Naive thymus-derived CD8-positive, alpha-beta T cell (primary cell): Measurements from ENCODE around the gene GATM. TPM values are rescaled to one million over a fixed set of nuclear protein-coding genes. Genes with fewer than 3 reads are reported as not detected.

Experiments used
- ATAC-seq, 2 donors: fragments of 150-1000 bp; cut with Tn5 transposase in 1 of 2; sonication (Bioruptor Pico), chemical (Tn5 transposase) in 1 of 2; 1 replicate in 1 of 2; 2 replicates in 1 of 2; pipeline ENCODE4 v1.10.0; 2021; ENCODE audit warnings: mild to moderate bottlenecking in 2 of 2, moderate library complexity in 2 of 2
- POLR2A ChIA-PET: fragments of 350-600 bp; sonication (Branson Sonifier 250); formaldehyde crosslinking; loops from one replicate; lab custom pipeline; 2021; ENCODE audit warnings: antibody characterized with exemption; lab: Charles Lee
- DNase-seq, 10 donors: peaks; one replicate each; pipeline versions ENCODE4 v3.0.0 to v3.0.0-alpha.2; 2020 to 2022
- H3K27ac Mint-ChIP-seq, 10 donors: one replicate each; pipeline ENCODE4 v1.8.0; 2020 to 2022; ENCODE audit warnings: mild to moderate bottlenecking in 10 of 10, mixed read lengths in 10 of 10, moderate library complexity in 4 of 10, inconsistent platforms in 1 of 10
- H3K27me3 Mint-ChIP-seq, 5 donors: one replicate each; pipeline ENCODE4 v1.8.0; 2021 to 2022; ENCODE audit warnings: mixed read lengths in 5 of 5
- H3K36me3 Mint-ChIP-seq, 3 donors: one replicate each; pipeline ENCODE4 v1.8.0; 2020 to 2022; ENCODE audit warnings: mixed read lengths in 3 of 3, mild to moderate bottlenecking in 2 of 3, inconsistent platforms in 1 of 3
- H3K4me1 Mint-ChIP-seq, 4 donors: one replicate each; pipeline ENCODE4 v1.8.0; 2021 to 2022; ENCODE audit warnings: mixed read lengths in 4 of 4
- H3K4me3 Mint-ChIP-seq, 10 donors: one replicate each; pipeline ENCODE4 v1.8.0; 2020 to 2022; ENCODE audit warnings: mild to moderate bottlenecking in 10 of 10, mixed read lengths in 10 of 10, moderate library complexity in 6 of 10, inconsistent platforms in 1 of 10
- H3K9me3 Mint-ChIP-seq, 9 donors: one replicate each; pipeline ENCODE4 v1.8.0; 2020 to 2022; ENCODE audit warnings: mixed read lengths in 9 of 9, mild to moderate bottlenecking in 3 of 9, inconsistent platforms in 1 of 9, moderate library complexity in 1 of 9
- polyA plus RNA-seq, 3 donors: library from polyadenylated mRNA; unstranded; fragments of 300-500 nt; fragmentation: Illumina TruSeq; gene quantifications; one replicate each; pipeline ENCODE4 v1.2.3, GENCODE V29; 2021
- total RNA-seq, 8 experiments: library from RNA in 2 of 8; stranded (reverse) in 2 of 8; gene quantifications; one replicate each; pipeline ENCODE4 v1.2.3 and lab custom pipeline; 2021 to 2026

The GATM gene
- total and polyA plus RNA-seq, 5 experiments from 2014 or later: 0.48 to 5.3 (median 4.0) TPM; not detected in 1

DNA sequence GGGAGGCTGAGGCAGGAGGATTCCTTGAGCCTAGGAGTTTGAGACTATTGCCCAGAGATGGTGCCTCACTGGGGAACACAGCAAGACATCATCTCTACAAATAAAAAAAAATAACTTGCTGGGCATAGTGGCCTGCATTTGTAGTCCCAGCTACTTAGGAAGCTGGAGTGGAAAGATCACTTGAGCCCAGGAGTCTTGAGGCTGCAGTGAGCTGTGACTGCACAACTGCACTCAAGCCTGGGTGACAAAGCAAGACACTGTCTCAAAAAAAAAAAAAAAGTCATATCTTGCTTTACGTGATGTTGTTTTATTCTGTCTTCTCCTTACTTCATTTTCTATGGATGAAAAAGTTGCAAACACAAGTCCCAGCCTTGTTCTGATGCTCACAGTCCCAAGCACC, 14.1 kb downstream of the GATM start:
- DNase-seq (no peak), ATAC-seq (no peak)
- no peaks in the 10 kb centered on the region for H3K9me3 Mint-ChIP-seq
- peaks cover 0 to 9% (median 0%) of the 10 kb centered on the region in 3 donors for H3K36me3 Mint-ChIP-seq
- H3K27me3 Mint-ChIP-seq: peaks cover 0 to 5% (median 0%) of the 10 kb centered on the region in 5 donors
- H3K4me3 Mint-ChIP-seq: no peak overlapping the region
- H3K27ac Mint-ChIP-seq: no peak overlapping the region
- H3K4me1 Mint-ChIP-seq: no peaks in the 10 kb centered on the region
- POLR2A ChIA-PET: no interaction called here

- ATAC-seq: no peak
- H3K27me3 Mint-ChIP-seq: peaks cover 0 to 5% (median 0%) of the 10 kb centered on the region in 5 donors
- H3K4me3 Mint-ChIP-seq: no peak overlapping the region
- POLR2A ChIA-PET: no interaction called here
- H3K27ac Mint-ChIP-seq: no peak overlapping the region
- DNase-seq: no peak
- no peaks in the 10 kb centered on the region for H3K4me1 Mint-ChIP-seq
- H3K36me3 Mint-ChIP-seq: peaks cover 0 to 9% (median 0%) of the 10 kb centered on the region in 3 donors
- H3K9me3 Mint-ChIP-seq: no peaks in the 10 kb centered on the region
Observed at GRCh38 chr15:45363801-45364200, 14.5 kb downstream of the GATM start.

GRCh38 chr15:45363334-45363733, 15.0 kb downstream of the GATM start:
- H3K27ac Mint-ChIP-seq: no peak overlapping the region
- H3K4me1 Mint-ChIP-seq: no peaks in the 10 kb centered on the region
- H3K4me3 Mint-ChIP-seq: no peak overlapping the region
- no peak for ATAC-seq
- H3K9me3 Mint-ChIP-seq: no peaks in the 10 kb centered on the region
- POLR2A ChIA-PET: no interaction called here
- DNase-seq: no peak
- peaks cover 0 to 9% (median 0%) of the 10 kb centered on the region in 3 donors for H3K36me3 Mint-ChIP-seq
- peaks cover 0 to 5% (median 0%) of the 10 kb centered on the region in 5 donors for H3K27me3 Mint-ChIP-seq

- POLR2A ChIA-PET: no interaction called here
- H3K27ac Mint-ChIP-seq: no peak overlapping the region
- peaks cover 0 to 6% (median 0%) of the 10 kb centered on the region in 3 donors for H3K36me3 Mint-ChIP-seq
- peaks cover 0 to 5% (median 0%) of the 10 kb centered on the region in 5 donors for H3K27me3 Mint-ChIP-seq
- no peak for DNase-seq
- no peak overlapping the region for H3K4me3 Mint-ChIP-seq
- ATAC-seq: no peak
- H3K4me1 Mint-ChIP-seq: no peaks in the 10 kb centered on the region
- H3K9me3 Mint-ChIP-seq: no peaks in the 10 kb centered on the region
Observed at GRCh38 chr15:45362419-45362818, 15.9 kb downstream of the GATM start.

DNA sequence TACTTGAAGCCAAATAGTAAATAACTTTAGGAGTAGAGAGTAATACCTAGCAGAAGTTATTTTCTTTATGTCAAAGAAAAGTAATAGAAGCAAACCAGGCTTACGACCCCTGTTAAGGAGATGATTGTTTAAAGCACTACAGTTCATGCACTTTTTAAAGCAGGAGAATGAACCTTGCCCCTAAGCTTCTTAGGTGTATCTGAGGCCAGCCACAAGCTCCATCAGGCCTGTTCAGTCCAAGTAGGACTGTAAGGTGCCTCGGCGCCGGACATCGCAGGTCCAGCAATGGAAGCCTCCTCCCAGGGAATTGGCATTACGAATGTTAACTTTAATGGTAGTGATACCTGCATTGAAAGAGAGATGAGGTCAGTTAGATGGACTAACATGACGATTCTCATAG, 16.5 kb downstream of the GATM start:
- DNase-seq (no peak), ATAC-seq (no peak)
- no peak overlapping the region for H3K27ac Mint-ChIP-seq
- H3K36me3 Mint-ChIP-seq: peaks cover 0 to 6% (median 0%) of the 10 kb centered on the region in 3 donors
- peaks cover 0 to 5% (median 0%) of the 10 kb centered on the region in 5 donors for H3K27me3 Mint-ChIP-seq
- no peaks in the 10 kb centered on the region for H3K4me1 Mint-ChIP-seq
- H3K9me3 Mint-ChIP-seq: no peaks in the 10 kb centered on the region
- no peak overlapping the region for H3K4me3 Mint-ChIP-seq
- POLR2A ChIA-PET: no interaction called here

DNA sequence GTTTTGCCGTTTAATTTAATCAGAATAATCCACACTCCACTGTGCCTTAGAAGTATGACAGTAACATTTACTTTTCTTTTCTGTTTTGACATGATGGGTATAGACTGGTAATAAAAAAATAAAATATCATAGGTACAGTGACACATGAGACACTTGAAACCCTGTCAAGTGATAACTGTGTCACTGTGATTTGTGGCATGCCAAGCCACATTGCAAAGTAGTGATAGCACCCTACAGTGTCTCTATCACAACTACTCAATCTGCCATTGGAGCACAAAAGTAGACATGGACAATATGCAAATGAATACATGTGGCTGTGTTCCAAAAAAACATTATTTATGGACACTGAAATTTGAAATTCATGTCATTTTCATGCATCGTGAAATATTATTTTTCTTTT, 22.5 kb downstream of the GATM start:
- Mint-ChIP-seq H3K9me3 (no peaks in the 10 kb centered on the region), H3K27me3 (peaks cover 0 to 12% (median 3%) of the 10 kb centered on the region in 5 donors), H3K4me1 (no peaks in the 10 kb centered on the region), H3K36me3 (no peaks in the 10 kb centered on the region), H3K4me3 (no peak overlapping the region), H3K27ac (no peak overlapping the region)
- DNase-seq (no peak), ATAC-seq (no peak)
- POLR2A ChIA-PET: no interaction called here

GRCh38 chr15:45354711-45355110, 23.6 kb downstream of the GATM start:
- Mint-ChIP-seq H3K27me3 (peaks cover 4 to 14% (median 6%) of the 10 kb centered on the region in 5 donors), H3K36me3 (no peaks in the 10 kb centered on the region), H3K4me3 (no peak overlapping the region), H3K27ac (no peak overlapping the region), H3K9me3 (no peaks in the 10 kb centered on the region), H3K4me1 (no peaks in the 10 kb centered on the region)
- POLR2A ChIA-PET: no interaction called here
- ATAC-seq: no peak
- DNase-seq: no peak

DNA sequence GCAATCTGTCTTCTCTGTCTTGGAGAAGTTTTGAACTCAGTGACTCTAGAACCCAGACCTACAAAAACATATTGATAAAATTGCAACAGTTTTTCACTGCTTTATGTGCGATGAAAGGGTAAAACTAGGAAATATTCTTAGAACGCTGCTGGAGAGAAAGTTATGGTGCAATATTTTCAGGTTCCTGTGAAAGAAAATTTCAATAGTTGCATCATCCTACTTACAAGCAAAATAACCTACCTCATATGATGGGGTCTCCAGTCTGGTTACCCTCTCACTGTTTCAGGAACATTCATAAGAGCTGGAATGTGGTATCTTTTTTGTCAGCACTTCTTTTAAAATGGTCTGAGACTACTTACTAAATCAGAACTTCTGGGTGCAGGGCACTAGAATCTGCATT, 27.1 kb downstream of the GATM start:
- POLR2A ChIA-PET: no interaction called here
- H3K36me3 Mint-ChIP-seq: no peaks in the 10 kb centered on the region
- no peak overlapping the region for H3K27ac Mint-ChIP-seq
- DNase-seq (no peak), ATAC-seq (no peak)
- H3K4me1 Mint-ChIP-seq: no peaks in the 10 kb centered on the region
- peaks cover 18 to 39% (median 29%) of the 10 kb centered on the region in 5 donors for H3K27me3 Mint-ChIP-seq
- no peaks in the 10 kb centered on the region for H3K9me3 Mint-ChIP-seq
- no peak overlapping the region for H3K4me3 Mint-ChIP-seq

DNA sequence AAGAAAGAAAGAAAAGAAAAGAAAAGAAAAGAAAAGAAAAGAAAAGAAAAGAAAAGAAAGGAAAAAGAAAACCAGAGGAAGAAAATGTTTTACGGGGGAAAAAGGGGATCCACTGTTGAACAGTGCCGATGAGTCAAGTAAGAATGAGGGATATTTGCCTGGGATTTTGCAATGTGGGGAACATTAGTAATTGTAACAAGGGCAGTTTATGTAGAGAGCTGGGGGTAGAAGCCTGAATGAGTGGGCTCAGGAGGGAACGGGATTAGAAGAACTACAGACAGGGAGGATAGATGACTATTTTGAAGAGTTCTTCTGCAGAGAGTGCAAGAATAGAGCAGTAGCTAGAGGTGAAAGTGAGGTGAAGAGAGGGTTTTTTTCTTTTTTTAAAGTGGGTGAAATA, 28.7 kb downstream of the GATM start:
- Mint-ChIP-seq H3K4me3 (no peak overlapping the region), H3K9me3 (no peaks in the 10 kb centered on the region), H3K36me3 (no peaks in the 10 kb centered on the region), H3K27me3 (peaks cover 16 to 38% (median 30%) of the 10 kb centered on the region in 5 donors), H3K4me1 (no peaks in the 10 kb centered on the region), H3K27ac (no peak overlapping the region)
- POLR2A ChIA-PET: no interaction called here
- ATAC-seq (no peak), DNase-seq (no peak)

DNA sequence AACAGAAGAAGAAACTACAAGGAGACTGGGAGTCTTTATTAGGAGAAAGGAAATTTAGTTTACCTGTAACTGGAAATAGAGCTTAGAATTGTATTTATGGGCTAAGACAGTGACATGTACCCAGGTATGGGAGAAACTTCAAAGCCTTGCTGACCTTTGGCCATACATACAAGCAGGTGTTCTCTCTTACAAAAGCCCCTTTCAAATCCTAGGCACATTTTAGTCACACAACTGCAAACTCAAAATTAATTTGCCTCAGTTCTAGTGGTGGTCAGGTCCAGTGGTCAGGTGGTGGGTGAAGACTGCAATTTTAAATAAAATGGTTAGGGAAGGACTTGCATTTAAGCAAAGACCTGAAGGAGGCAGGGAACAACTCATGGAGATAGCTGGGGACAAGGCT, 30.4 kb downstream of the GATM start:
- Mint-ChIP-seq H3K27ac (no peak overlapping the region), H3K36me3 (no peaks in the 10 kb centered on the region), H3K4me3 (no peak overlapping the region), H3K27me3 (peaks cover 17 to 37% (median 30%) of the 10 kb centered on the region in 5 donors), H3K9me3 (no peaks in the 10 kb centered on the region), H3K4me1 (no peaks in the 10 kb centered on the region)
- POLR2A ChIA-PET: interaction anchor here (0.6 kb wide), 1 partner anchor 347 kb away, joined by 3 read pairs; no protein-coding TSS in a partner anchor
- DNase-seq (no peak), ATAC-seq (no peak)

DNA sequence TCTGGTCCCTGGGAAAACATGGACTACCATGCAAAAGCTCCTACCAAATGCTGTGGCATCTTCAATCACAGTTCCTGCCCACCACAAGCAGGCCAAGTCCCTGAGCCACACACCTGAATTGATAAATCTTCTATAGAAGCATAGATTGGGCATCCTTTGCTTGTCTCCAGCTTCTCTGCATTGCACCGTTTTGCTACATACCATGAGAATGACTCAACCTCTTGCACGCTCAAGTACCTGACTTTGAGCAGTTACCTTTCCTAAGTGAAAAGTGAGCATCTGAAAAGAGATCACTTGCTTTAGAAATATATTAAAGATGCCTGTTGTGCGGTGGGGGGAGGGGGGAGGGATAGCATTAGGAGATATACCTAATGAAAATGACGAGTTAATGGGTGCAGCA, 31.3 kb downstream of the GATM start:
- no peaks in the 10 kb centered on the region for H3K9me3 Mint-ChIP-seq
- no peaks in the 10 kb centered on the region for H3K36me3 Mint-ChIP-seq
- H3K27ac Mint-ChIP-seq: no peak overlapping the region
- POLR2A ChIA-PET: no interaction called here
- DNase-seq: no peak
- H3K27me3 Mint-ChIP-seq: peaks cover 16 to 34% (median 29%) of the 10 kb centered on the region in 5 donors
- ATAC-seq: no peak
- no peak overlapping the region for H3K4me3 Mint-ChIP-seq
- H3K4me1 Mint-ChIP-seq: no peaks in the 10 kb centered on the region

- H3K36me3 Mint-ChIP-seq: no peaks in the 10 kb centered on the region
- H3K27me3 Mint-ChIP-seq: peaks cover 16 to 33% (median 27%) of the 10 kb centered on the region in 5 donors
- POLR2A ChIA-PET: no interaction called here
- H3K27ac Mint-ChIP-seq: no peak overlapping the region
- DNase-seq (no peak), ATAC-seq (no peak)
- H3K4me3 Mint-ChIP-seq: no peak overlapping the region
- no peaks in the 10 kb centered on the region for H3K4me1 Mint-ChIP-seq
- no peaks in the 10 kb centered on the region for H3K9me3 Mint-ChIP-seq
Observed at GRCh38 chr15:45346381-45346780, 32.0 kb downstream of the GATM start.

DNA sequence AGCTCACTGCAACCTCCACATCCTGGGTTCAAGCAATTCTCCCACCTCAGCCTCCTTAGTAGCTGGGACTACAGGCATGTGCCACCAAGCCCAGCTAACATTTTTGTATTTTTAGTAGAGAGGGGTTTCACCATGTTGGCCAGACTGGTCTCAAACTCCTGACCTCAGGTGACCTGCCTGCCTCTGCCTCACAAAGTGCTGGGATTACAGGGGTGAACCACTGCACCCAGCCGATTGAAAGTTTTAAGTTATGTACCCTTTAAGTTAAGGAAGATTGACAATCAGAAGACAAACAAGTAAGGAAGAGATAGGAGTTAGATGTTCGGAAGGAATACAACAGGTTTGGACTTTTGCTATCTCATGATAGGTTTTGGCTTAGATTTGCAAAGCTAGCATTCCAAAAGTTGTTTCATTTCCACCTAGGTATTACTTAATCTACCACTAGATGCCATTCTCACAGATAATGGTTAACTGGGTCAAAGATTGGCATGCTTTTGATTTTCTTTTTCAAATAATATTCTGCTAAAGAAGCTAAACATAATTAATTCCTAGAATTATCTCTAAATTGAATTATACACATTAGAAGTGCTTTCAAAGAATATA, 35.0 kb downstream of the GATM start:
- H3K9me3 Mint-ChIP-seq: peaks cover 0 to 2% (median 0%) of the 10 kb centered on the region in 9 donors
- H3K27ac Mint-ChIP-seq: no peak overlapping the region
- DNase-seq (no peak), ATAC-seq (no peak)
- H3K4me3 Mint-ChIP-seq: no peak overlapping the region
- peaks cover 2 to 7% (median 6%) of the 10 kb centered on the region in 4 donors for H3K4me1 Mint-ChIP-seq
- H3K36me3 Mint-ChIP-seq: peaks cover 0 to 2% (median 0%) of the 10 kb centered on the region in 3 donors
- peaks cover 7 to 21% (median 11%) of the 10 kb centered on the region in 5 donors for H3K27me3 Mint-ChIP-seq
- POLR2A ChIA-PET: no interaction called here

- no peak overlapping the region for H3K4me3 Mint-ChIP-seq
- no peak for DNase-seq
- peaks cover 3 to 12% (median 9%) of the 10 kb centered on the region in 4 donors for H3K4me1 Mint-ChIP-seq
- POLR2A ChIA-PET: no interaction called here
- ATAC-seq: no peak
- H3K9me3 Mint-ChIP-seq: peaks cover 0 to 5% (median 0%) of the 10 kb centered on the region in 9 donors
- peaks cover 0 to 5% (median 0%) of the 10 kb centered on the region in 3 donors for H3K36me3 Mint-ChIP-seq
- H3K27me3 Mint-ChIP-seq: peaks cover 0 to 8% (median 1%) of the 10 kb centered on the region in 5 donors
- H3K27ac Mint-ChIP-seq: no peak overlapping the region
Observed at GRCh38 chr15:45341790-45342189, 36.6 kb downstream of the GATM start.
